H1 (cell line): Measurements from ENCODE around the gene CEL. TPM values are rescaled to one million over a fixed set of nuclear protein-coding genes. Genes with fewer than 3 reads are reported as not detected.

ENCODE experiments used
- RBBP5 ChIP-seq: IDR thresholded peaks from 2 replicates; pipeline ENCODE4 v1.7.1; 2012; ENCODE audit warnings: low read depth, mild to moderate bottlenecking, inconsistent platforms, low read length, moderate library complexity, borderline replicate concordance
- RXRA ChIP-seq: IDR thresholded peaks from 2 replicates; pipeline ENCODE4 v1.6.1; 2011; ENCODE audit warnings: low read depth, mild to moderate bottlenecking, low read length, moderate library complexity; ENCODE audit not compliant: insufficient read depth
- SP1 ChIP-seq: IDR thresholded peaks from 2 replicates; pipeline ENCODE4 v1.6.1; 2011; ENCODE audit warnings: low read depth, low read length
- polyA plus RNA-seq, 7 experiments: library from polyadenylated mRNA; depleted of rRNA in 3 of 7; stranded (reverse) in 5 of 7; unstranded in 2 of 7; fragments of >200 nt in 5 of 7; fragments of 200-250 nt in 2 of 7; gene quantifications; 1 replicate in 5 of 7; 2 replicates in 1 of 7; 4 replicates in 1 of 7; pipeline versions ENCODE4 v1.2.1 to v1.2.3, GENCODE V29; 2011 to 2013; ENCODE audit warnings: missing spikeins in 2 of 7, mixed read lengths in 2 of 7
- total RNA-seq: library from RNA; stranded (reverse); fragmentation: NEBNext Ultra II Directional; extraction: Animal tissue kit (Norgen Biotek cat#: 25700); gene quantifications from 2 replicates; pipeline ENCODE4 v1.2.1, GENCODE V29; 2021

CEL gene
- total and polyA plus RNA-seq, 2 of the 8 experiments (the other 6 are each of a cell fraction or from before 2014, with no cell fraction given): 1.8 to 3.4 TPM

DNA sequence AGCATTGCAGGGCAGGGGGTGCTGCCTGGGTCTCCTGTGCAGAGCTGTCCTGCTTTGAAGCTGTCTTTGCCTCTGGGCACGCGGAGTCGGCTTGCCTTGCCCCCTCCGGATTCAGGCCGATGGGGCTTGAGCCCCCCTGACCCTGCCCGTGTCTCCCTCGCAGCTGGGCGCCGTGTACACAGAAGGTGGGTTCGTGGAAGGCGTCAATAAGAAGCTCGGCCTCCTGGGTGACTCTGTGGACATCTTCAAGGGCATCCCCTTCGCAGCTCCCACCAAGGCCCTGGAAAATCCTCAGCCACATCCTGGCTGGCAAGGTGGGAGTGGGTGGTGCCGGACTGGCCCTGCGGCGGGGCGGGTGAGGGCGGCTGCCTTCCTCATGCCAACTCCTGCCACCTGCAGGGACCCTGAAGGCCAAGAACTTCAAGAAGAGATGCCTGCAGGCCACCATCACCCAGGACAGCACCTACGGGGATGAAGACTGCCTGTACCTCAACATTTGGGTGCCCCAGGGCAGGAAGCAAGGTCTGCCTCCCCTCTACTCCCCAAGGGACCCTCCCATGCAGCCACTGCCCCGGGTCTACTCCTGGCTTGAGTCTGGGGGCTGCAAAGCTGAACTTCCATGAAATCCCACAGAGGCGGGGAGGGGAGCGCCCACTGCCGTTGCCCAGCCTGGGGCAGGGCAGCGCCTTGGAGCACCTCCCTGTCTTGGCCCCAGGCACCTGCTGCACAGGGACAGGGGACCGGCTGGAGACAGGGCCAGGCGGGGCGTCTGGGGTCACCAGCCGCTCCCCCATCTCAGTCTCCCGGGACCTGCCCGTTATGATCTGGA is 2.7 kb downstream of the CEL start (continued):
- no peak for TF ChIP-seq RXRA
- TF ChIP-seq RBBP5: no peak
- no peak for TF ChIP-seq SP1
